Lower leg skin (tissue), 4 donors: ENCODE data around the gene CC2D2A. TPM values are rescaled to one million over a fixed set of nuclear protein-coding genes. Genes with fewer than 3 reads are reported as not detected.

Source experiments
- DNase-seq, 2 donors: peaks; one replicate each; pipeline ENCODE4 v3.0.0-alpha.2; 2019; ENCODE audit warnings: low spot score in 2 of 2
- H3K4me3 ChIP-seq: fragments of 200-600 bp; sonication (generic); 2 replicates; pipeline ENCODE4 v1.5.1; 2017; ENCODE audit warnings: mild to moderate bottlenecking, low read depth; ENCODE audit not compliant: poor library complexity, severe bottlenecking
- CTCF ChIP-seq, 3 donors: fragments of 450-650 bp; IDR thresholded peaks; one replicate each; pipeline ENCODE4 v1.5.1; 2016; ENCODE audit warnings: antibody characterized with exemption in 3 of 3, mild to moderate bottlenecking in 3 of 3, moderate library complexity in 2 of 3
- POLR2A ChIP-seq, 2 donors: fragments of 450-650 bp; IDR thresholded peaks; one replicate each; pipeline ENCODE4 v1.6.1; 2016 to 2017; ENCODE audit warnings: antibody characterized with exemption in 2 of 2, mild to moderate bottlenecking in 1 of 2, moderate library complexity in 1 of 2
- WGBS, 2 donors: methylation state at CpG; one replicate each; pipeline ENCODE4 v1.1.5; 2018; 5-methylcytosine and 5-hydroxymethylcytosine counted together
- intact Hi-C: fragments of 100-400 bp; cut with DNase I; formaldehyde crosslinking; loops from one replicate; pipeline ENCODE4 v1.15.0; 2023; ENCODE audit warnings: low total_unique reads
- total RNA-seq, 4 donors: library from RNA; depleted of rRNA; stranded (reverse); fragments of >200 nt; gene quantifications; one replicate each; pipeline ENCODE4 v1.1.0, GENCODE V29; 2016

Gene CC2D2A
- total RNA-seq, 4 donors from 2014 or later, result 2.1 to 6.3 (median 3.3) TPM

GRCh38 chr4:15443371-15444160 lies 26.1 kb upstream of the CC2D2A start:
- intact Hi-C loops, result no loop called here

GRCh38 chr4:15444276-15444675 lies 25.4 kb upstream of the CC2D2A start:
- DNase-seq, result no peak
- intact Hi-C loops, result no loop called here
- no peak overlapping the region for H3K4me3 ChIP-seq
- no peak for TF ChIP-seq POLR2A (IDR thresholded peaks at IDR 0.05)
- TF ChIP-seq CTCF (IDR thresholded peaks at IDR 0.05), result no peak
- 92 to 95% methylated on average over 7 of the region's 7 CpGs for WGBS, 2 donors

More at GRCh38 chr4:15443371-15444160, 26.1 kb upstream of the CC2D2A start:
- H3K4me3 ChIP-seq, result no peak overlapping the region
- no peak for DNase-seq
- 70 to 85% methylated on average over 2 of the region's 2 CpGs for WGBS, 2 donors
- TF ChIP-seq CTCF (IDR thresholded peaks at IDR 0.05) (no peak), POLR2A (IDR thresholded peaks at IDR 0.05) (no peak)

DNA sequence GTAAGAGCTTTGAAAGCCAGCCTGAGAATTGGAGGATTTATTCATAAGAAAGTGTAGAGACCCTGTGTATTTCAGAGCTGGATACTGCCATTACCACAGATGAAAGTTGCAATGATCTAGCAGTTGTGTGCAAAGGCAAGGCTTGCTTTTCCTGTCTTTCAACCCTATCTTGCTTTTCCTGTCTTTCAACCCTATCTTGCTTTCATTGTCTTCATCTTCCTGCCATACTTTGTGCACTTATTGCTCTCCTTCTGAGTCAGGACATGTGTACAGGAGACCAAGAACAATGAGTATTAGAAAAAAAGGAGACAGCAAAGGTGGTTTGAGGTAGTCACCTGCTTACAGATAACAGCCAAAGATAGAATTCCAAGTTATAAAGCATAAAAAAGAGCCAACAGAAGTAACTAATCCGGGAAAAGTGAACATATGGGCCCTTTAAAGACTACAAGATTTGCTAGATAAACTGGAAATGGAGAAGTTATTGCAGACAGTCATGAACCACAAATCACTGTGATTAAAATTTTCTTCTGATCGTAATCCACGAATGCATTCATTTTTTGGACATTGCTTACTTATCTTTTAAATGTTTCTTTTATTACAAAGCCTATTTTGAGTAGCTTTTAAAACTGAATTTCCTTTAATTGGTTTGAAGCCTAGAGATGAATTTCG lies 24.7 kb upstream of the CC2D2A start:
- TF ChIP-seq CTCF (IDR thresholded peaks at IDR 0.05) (no peak), POLR2A (IDR thresholded peaks at IDR 0.05) (no peak)
- no peak for DNase-seq
- intact Hi-C loops, result no loop called here
- no peak overlapping the region for H3K4me3 ChIP-seq
- WGBS, 2 donors, result 52 to 54% methylated on average over 4 of the region's 4 CpGs

- intact Hi-C loops, result no loop called here
- H3K4me3 ChIP-seq, result no peak overlapping the region
- DNase-seq, result no peak
- TF ChIP-seq CTCF (IDR thresholded peaks at IDR 0.05), result no peak
- TF ChIP-seq POLR2A (IDR thresholded peaks at IDR 0.05), result no peak
- WGBS, 2 donors, result 9 to 18% methylated on average over 1 of the region's 1 CpG
Measured at GRCh38 chr4:15451181-15451865, 18.4 kb upstream of the CC2D2A start.

- no peak for TF ChIP-seq CTCF (IDR thresholded peaks at IDR 0.05)
- no peak for TF ChIP-seq POLR2A (IDR thresholded peaks at IDR 0.05)
- 35 to 46% methylated on average over 4 of the region's 4 CpGs for WGBS, 2 donors
- peak in 1 of 2 donors; percentile 73 for DNase-seq
- intact Hi-C loops, result no loop called here
- no peak overlapping the region for H3K4me3 ChIP-seq
Measured at GRCh38 chr4:15451866-15452765, 17.6 kb upstream of the CC2D2A start.
